Retina (tissue), 1 donor: ENCODE measurements around the gene WWP2.
"Not testable (repeated sequence)": the region's sequence is repeated elsewhere in the genome, so short reads cannot be mapped to it uniquely, and the experiment has no call there.

Source experiments
- DNase-seq: peaks from one replicate; pipeline ENCODE4 v3.0.0-alpha.2; 2016

The WWP2 gene

DNA sequence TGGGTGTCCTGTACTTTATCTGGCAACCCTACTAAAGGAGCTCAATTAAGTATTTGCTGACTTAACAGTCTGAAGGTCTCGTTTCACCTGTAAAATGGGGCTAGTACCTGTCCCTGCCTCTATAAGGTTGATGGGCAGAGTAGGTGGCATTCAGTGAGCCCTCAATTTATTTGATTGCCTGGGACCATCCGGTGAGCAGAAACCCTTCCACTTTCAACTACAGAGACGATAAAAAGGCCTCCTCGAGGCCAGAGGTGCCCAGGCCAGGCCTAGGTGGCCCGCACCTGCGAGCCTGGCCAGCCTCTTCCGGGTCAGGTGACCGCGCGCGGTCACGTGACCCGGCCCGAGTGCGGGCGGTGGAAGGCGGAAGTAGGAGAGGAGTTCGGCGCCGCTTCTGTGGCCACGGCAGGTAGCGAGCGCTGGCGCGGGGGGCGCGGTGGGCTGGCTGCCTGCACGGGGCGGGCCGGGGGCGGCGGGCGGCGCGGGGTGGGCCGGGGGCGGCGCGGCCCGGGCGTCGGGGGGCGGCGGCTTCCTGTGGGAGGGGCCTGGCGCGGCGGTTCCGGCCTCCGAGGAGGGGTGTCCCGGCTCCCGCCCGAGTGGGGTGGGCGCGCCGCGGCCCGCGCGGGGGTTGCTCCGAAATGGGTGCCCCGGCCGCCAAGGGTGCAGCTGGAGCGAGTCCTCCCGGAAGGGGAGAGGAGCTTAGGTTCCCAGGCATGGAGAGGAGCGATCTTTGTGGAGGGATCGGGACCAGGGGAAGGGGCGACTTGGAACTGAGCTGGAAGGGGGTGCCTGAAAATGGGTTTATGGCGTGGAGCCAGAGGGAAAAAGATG is at the start of gene WWP2:
TSS of gene WWP2 (plus strand) at position 350 of the 831 bp plus-strand sequence. CDS start 24,679 bp downstream, outside the sequence.
- DNase-seq = peak; percentile 87

DNA sequence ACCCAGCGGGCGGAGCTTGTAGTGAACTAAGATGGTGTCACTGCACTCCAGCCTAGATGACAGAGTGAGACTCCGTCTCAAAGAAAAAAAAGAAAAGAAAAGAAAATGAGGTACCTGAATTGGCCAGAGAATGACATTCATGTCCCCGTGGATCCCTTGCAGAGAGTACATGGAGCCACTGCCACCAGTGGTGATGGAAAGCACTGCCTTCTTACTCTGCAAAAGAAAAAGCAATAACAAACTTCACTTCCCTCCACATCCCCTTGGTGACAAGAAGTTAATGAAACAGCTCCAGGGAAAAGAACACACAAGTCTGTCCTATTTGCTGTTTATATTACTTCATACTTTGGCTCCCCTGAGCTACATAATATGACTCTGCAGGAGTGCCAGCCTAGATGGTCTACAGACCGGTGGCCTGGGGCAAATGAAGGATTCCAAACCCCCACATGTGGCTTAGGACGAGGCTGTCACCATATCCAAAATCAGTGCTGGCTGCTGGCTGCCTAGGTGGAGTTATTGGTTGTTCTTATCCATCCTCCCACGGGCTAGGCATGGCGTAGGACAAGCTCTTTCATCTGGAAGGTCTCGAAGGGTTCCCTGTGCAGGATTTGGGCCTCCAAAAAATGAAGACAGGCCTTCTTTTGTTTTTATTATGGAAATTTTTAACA is 49.1 kb upstream of the WWP2 start:
- DNase-seq = no peak

DNA sequence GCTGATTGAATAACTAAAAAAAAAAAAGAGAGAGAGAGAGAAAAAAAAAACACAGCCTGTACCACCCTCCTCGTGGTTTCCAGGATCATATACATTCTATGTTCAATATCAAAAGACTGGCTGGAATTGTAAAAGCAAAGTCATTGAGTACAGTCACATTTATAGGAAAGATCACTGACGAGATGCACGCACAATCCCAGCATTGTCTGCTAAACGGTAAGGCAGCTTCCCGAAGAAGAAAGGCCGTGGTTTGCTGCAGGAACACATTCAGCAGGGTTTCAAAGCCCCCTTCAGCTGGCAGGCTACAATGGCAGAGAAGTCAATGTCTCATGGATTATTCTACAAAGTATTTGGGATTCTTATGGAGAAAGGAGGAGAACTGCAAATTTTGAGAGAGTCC is 45.1 kb upstream of the WWP2 start:
- DNase-seq = no peak

DNA sequence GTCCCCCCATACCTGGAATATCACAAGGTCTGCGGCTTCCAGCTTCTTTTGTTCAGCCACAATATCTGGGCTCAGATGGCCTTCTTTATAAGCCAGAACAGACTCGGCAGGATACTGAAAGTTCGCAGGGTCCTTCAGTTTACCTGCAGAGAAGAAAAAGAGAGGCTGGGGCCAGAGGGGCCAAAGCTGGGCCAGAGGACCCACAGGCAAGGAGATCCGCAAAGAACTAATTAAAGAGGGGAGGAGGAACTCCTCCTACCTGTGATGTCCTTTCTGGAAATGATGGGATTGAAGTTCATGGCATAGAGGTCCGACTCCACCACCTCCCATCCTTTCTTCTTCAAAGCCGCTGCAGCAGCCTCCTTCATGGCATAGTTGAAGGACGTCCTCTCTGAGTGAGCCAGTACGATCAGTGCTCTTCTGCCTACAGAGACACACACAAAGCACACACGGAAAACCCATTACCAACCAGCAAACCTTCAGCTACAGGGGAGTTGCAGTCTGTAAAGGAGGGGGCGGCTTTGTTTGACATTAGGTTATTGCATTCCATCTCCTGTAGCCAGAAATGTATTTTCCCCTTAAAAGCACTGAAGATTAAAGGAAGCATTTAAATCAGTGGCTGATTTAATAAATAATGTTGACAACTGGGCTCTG is 43.9 kb upstream of the WWP2 start:
- DNase-seq = no peak

DNA sequence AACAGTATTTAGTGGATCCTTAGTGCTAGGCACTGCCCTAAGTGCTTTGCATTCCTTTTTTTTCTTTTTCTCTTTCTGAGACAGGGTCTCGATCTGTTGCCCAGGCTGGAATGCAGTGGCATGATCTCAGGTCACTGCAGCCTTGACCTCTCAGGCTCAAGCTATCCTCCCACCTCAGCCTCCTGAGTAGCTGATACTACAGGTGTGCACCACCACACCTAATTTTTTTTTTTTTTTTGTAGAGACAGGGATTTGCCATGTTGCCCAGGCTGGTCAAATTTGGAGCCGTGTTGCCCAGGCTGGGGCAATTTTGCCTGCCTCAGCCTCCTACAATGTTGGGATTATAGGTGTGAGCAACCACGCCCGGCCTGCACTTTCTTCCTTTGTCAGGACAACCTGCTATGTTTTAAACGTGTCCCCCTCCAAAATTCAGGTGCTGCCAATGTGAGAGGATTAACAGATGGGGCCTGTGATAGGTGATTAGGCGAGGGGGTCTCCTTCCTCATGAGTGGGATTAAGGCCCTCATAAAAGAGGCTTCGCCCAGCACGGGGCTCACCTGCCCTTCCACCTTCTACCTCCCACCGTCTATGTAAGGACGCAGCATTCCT is 41.2 kb upstream of the WWP2 start:
- no peak for DNase-seq

DNA sequence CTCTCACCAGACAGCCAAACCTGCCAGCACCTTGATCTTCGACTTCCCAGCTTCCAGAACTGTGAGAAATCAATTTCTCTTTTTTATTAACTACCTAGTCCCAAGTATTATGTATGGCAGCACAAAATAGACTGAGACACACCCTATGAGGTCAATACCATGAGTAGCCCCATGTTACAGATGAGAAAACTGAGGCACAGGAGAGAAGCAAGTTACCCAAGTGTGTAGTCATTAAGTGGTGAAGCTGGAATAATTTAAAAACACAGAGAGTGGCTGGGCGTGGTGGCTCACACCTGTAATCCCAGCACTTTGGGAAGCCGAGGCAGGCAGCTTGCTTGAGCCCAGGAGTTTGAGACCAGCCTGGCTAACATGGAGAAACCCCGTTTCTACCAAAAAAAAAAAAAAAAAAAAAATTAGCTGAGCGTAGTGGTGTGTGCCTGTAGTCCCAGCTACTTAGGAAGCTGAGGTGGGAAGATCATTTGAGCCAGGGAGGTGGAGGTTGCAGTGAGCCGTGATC is 40.6 kb upstream of the WWP2 start:
- DNase-seq = no peak

DNA sequence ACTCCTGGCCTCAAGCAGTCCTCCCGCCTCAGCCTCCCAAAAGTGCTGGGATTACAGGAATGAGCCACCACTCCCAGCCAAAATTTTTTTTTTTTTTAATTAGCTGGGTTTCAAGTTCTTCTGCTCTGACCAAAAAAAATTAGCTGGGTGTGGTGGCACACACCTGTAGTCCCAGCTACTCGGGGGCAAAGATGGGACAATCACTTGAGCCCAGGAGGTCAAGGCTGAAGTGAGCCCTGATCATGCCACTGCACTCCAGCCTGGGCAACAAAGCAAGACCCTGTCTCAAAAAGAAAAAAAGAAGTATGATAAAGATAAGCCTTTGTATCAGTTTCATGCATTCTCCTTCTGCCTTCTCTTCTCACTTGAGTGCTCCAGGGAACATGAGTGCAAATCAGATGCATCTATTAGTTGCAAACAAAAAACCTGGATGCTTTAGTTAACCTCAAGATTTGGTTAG is 37.7 kb upstream of the WWP2 start:
- no peak for DNase-seq

DNA sequence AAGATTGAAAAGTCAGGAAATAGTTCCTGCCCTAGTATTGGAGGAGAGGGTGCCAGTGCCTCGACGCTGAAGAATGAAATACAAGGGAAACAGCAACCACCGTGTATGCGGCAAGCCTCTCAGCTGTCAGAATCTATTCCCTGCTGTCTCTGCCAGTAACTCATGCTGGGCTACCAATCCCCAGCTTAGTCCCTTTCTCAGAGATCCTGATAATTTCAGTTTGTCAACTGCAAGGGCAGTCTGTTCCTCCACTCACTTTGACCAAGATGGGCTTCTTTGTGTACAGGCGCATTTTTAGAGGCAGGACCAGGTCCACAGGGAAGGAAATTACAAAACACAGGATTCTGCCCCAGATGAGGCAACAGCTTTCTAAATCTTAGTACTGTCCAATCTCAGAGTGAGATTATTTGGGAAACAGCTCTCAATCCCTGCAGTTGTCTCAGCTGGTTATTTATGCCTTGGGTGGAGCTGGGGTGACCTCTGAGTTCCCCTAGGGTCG is 37.1 kb upstream of the WWP2 start:
- no peak for DNase-seq

DNA sequence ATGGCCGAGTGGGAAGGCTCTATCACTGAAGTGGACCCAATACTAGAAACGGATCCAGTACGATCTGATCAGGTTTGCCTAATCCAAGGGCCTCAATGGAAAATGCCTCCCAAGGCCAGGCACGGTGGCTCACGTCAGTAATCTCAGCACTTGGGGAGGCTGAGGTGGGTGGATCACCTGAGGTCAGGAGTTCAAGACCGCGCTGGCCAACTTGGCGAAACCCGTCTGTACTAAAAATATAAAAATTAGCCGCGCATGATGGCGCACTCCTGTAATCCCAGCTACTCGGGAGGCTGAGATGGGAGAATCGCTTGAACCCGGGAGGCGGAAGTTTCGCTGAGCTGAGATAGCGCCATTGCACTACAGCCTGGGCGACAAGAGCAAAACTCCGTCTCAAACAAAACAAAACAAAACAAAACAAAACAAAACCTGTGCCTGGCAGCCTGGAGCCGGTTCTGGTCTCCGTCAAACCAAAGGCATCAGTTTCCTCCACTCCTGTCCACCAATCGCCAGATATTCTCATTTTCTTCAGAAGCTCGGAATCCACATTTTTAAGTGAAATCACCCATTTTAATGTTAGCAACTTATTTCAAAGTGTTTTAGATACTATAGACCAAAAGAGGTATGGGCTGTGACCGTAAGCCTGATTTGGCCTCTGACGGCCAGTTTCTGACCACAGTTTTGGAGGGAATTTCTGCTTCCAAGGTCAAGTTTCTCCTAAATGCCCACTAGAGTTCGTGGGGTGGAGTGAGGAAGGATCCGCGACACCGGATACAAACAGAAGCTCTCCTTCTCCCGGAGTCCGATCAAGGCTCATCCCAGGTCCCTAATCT is 36.4 kb upstream of the WWP2 start:
- no peak for DNase-seq

DNA sequence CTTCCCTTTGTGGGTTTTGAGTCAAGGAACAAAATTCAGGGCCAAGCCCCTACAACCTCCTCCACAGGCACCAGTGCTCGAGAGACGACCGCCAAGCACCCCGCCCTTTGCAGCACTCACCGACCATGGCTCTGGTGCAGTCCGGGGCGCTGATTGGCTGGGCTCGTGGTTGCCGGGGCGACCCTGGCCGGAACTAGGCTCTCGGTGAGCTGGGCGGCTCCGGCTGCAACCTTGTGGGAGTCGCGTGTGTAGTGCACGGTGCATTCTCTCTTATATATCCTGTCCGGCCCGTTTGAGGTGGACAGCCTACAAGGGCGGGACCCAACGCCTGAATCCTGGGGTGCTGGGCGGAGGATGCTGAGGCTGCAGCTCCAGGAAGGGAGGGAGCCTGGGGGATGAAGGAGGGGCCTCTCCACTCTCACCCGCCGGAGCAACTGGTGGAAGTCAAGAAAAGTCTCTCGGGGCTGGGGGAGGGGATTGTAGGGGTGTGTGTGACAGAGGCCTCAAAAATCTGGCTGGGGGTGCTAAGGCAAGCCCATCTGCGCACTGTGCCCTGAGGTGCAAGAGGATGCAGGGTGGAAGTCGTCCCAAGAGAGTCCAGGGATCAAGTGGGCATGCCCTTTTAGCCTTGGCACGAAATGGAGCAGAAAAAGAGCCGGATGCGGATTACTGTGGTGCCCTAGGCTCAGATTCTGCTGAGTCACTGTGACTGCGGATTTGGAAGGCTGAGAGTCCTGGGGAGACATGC is 35.6 kb upstream of the WWP2 start, which contains the start of gene NQO1:
TSS of gene NQO1 (minus strand) at position 248 of the 748 bp plus-strand sequence. CDS start at position 127, 121 bp downstream.
- DNase-seq = peak; percentile 93

DNA sequence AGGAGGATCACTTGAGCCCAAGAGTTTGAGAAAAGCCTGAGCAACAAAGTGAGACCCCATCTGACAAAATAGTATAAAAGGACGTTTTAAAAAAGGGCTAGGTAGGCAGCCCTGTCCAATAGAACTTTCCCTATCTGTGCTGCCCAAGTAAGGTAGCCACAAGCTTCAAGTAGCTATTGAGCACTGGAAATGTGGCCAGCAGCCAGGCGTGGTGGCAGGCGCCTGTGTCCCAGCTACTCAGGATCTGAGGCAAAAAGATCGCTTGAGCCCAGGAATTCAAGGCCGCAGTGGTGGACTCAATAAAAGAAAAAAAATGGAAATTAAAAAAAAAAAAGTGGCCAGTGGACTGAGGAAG is 34.2 kb upstream of the WWP2 start:
- no peak for DNase-seq

DNA sequence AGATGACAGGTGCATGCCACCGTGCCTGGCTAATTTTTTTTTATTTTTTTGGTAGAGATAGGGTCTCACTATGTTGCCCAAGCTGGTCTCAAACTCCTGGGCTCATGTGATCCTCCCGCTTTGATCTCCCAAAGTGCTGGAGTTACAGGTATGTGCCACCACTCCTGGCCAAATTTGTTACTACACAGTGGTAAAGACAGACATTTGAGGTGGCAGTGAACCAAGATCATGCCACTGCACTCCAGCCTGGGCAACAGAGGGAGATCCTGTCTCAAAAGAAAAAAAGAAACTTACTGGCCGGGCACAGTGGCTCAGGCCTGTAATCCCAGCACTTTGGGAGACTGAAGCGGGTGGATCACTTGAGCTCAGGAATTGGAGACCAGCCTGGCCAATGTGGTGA is 33.1 kb upstream of the WWP2 start:
- DNase-seq = not testable (repeated sequence)

DNA sequence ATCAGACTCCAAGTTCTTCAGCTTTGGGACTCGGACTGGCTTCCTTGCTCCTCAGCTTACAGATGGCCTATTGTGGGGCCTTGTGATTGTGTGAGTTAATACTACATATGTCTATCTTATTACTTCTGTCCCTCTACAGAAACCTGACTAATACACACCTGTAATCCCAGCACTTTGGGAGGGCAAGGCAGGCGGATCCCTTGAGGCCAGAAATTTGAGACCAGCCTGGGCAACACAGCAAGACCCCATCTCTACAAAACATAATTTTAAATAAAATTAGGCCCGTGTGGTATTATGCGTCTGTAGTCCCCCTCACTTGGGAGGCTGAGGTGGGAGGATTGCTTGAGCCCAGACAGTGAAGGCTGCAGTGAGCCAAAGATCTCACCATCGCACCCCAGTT is 30.9 kb upstream of the WWP2 start:
- DNase-seq = not testable (repeated sequence)

DNA sequence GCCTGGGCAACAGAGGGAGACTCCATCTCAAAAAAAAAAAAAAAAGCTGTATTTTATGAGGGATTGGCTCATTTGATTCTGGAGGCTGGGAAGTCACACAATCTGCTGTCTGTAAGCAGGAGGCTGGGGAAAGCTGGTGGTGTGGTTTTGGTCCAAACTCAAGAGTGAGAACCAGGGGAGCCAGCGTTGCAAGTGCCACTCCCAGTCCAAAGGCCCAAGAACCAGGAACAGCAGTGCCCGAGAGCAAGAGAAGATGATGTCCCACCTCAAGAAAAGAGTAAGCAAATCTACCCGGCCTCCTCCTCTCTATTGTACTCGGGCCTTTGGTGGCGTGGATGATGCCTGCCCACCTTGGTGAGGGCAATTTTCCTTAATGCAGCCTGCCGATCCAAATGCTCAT is 30.0 kb upstream of the WWP2 start:
- DNase-seq = no peak

DNA sequence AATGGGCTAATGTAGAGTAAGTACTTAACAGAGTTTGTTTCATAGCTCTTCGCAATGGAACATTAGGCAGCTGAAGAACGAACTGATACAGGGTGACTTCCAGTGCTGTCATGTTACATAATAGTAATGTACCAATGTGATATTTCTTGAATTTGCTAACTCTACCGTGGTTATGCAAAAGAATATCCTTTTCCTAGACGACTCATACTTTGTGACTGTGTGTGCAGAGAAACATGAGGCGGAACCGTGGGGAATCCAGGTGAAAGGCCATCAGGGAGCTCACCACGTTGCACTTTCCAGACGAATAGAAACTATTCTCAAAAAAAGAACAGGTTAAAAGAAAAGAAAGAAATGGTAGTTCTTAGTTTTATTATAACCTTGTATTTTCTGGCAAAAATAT is 20.6 kb upstream of the WWP2 start:
- DNase-seq = no peak

DNA sequence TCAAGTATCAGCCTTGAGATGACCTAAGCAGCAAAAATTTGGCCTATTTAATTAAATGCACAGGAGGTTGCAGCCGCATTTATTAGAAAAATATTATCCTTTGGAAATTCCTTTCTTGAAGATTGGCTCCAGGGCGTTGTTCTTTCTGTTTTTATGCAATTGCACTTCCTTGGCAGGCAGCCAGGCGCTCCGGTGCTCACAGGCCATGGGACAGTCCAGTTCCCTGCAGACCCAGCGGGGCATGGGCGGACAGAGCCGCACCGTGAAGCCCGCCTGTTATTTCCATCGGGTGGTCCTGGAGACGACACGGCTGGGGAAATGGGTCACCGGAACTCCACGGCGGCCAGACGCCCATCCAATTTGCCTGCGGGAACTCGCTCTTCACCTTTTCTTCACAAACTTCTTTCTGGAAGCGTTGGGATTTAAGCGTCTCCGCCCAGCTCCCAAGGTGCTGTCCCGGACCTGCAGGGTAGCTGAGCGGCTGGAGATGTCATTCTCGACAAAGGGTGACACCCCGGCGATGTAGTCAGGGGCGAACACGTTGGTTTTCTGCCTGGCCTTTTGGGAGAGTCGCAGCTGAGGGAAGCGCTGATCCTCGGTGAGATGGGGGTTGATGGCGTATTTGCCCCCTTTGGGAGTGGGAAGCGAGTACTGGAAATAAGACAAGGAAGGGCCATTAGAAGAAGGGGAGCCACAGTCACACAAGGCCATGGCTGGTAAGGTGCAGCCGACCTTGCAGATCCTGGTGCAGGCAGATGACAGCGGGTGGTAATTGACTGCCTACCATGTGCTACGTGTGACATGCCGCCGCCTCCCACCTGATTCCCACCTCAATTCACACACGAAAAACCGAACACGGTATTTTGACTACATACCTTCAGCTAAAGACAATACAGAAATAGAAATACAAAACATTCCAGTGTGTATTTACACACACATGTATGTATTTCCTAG is 19.9 kb upstream of the WWP2 start:
- DNase-seq = no peak

DNA sequence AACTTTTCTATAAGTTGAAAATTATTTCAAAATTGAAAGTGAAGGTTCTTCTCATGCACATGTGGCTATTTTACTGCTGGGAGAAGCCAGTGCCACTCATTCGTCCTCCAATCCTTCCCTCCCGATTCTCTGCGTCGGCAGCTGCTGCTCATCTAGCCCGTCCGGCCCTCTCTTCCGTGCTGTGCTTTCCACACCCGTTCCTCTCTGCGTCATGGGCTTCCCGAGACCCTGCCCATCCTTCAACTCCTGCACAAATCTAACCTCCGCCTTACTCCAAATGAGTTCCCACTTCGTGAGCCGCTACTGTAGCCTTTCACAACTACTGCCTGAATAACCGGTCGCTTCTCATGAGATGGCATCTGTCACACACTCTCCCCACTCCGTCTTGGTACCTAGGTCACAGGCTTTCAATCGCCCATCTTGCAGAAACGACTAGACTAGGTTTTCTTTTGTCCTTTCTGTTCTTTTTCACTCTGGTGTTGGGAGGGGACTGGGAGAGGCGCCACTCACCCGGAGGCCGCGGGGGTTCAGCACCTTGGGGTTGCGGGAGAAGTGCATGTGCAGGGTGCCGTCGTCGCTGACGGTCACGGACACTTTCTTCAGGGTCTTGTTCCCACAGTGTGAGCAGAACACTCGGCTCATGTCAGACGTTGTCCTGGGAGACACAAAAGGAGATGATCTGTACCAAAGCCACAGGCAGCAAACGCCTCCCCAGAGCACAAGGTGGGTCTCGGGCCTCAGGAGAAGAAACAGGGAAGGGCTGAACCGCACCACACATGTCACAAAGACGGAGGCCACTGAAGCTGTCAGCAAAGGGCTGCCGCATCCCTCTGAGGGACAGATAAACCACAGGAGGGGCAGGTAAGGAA is 17.5 kb upstream of the WWP2 start:
- no peak for DNase-seq

DNA sequence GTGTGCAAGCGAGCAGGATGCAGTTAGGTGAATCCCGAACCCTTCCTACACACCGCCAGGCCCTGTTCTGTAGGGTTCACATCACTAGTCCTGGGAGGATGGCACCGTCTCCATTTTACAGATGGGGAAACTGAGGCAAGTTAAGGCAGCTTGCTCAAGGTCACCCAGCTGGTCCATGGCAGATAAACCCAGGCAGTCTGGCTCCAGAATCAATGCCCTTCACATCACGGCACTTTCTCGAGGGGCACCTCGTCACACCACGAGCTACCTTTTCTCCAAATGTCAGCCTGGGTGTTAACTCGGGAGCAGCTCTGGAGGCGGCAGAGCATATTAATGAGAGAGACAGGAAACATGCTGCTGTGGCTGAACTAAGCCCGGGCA is 16.9 kb upstream of the WWP2 start:
- DNase-seq = no peak

DNA sequence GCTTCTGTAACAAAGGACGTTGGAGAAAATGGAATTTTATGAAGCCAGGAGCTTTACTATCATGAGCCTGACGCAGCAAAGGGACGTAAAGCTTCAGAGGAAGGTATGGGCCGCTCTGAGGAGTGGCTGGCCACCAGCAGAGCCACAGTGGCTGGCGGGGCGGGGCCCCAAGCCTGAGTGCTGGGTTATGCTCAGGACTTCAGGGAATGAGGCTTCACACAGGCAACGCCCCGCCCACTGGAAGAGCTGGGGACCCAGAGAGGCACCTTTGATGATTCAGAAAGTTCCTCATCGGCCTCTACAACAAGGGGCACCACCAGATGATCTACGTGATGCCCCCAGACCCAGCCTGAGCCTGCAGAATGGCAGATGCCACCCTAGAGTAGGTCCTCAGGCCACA is 16.2 kb upstream of the WWP2 start:
- DNase-seq = no peak
